HG02588 (cell line): ENCODE measurements around the gene PRR29.

Experiments
- ATAC-seq: cut with Tn5 transposase; IDR thresholded peaks from one replicate; pipeline ENCODE4 v1.9.1; 2021; ENCODE audit warnings: mild to moderate bottlenecking, moderate library complexity; ENCODE audit not compliant: unreplicated experiment

The PRR29 gene

GRCh38 chr17:63998050-63998720, at the start of gene PRR29:
TSS of gene PRR29 (plus strand) at chr17:63998351. CDS start at chr17:63998365, 14 bp downstream.
- ATAC-seq, result no peak

GRCh38 chr17:63948521-63948920, 49.6 kb upstream of the PRR29 start:
- ATAC-seq, result no peak

- ATAC-seq, result no peak
These were observed 48.4 kb upstream of the PRR29 start for GRCh38 chr17:63949576-63950250.

DNA sequence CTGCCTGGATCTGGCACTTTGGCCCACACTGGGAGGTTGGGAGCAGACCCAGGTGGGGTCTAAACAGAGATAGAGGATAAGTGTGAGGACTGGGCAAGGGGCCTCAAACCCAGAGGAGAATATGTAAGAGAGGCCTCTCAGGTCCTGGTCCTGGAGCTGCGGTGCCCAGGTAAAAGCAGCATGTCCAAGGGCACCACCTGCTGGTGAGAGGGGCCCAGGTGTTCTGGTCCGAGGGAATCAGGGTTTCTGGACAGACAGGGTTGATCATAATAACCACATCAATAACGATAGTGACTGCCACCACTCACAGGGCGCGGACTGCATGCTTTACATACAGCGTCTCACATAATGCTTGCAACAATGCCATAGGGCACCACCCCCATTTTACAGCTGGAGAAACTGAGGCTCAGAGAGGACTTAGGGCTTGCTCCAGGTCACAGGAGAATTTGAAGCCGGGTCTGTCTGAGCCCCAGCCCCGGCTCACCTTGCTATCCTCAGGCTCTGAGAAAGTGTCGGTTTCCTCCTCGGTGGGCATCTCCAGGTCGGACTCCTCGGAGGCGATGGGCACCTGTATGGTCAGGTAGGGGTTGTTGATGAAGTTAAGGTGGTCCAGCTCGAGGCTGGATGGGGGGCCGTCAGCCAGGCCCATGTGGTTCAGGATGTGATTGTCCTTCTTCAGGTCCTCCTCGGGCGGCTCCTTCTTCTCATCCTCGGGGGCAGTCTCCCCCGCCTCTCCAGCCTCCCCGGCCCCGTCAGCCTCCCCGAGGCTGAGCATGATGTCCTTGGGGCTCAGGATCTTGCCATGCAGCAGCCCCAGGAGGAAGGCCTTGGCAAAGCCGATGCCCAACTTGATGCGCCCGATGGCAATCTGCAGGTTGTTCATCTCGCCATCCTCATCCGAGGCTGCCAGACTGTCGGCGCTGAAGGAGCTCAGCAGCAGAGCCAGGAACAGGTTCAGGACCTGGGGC, 46.9 kb upstream of the PRR29 start:
- no peak for ATAC-seq

GRCh38 chr17:63954402-63955063, 43.6 kb upstream of the PRR29 start:
- no peak for ATAC-seq

DNA sequence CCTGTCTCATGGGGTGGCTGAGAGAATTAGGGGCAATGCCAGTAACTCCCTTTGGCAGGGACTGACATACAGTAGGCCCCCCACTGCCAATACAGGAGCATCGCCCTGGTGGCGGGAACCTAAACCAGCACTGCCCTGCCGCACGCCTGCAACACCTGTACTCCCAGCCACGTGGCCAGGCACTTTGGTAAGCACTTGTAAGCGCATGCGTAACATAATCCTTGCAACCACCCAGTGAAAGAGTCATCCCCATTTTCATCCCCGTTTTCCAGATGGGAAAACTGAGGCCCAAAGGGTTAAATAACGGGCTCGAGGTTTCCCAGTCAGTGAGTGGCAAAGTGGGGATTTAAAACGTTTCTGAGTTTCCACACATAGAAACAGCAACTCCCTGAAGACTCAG, 42.9 kb upstream of the PRR29 start:
- ATAC-seq, result no peak

GRCh38 chr17:63955791-63956190, 42.4 kb upstream of the PRR29 start:
- ATAC-seq, result no peak

GRCh38 chr17:63956296-63956920, 41.7 kb upstream of the PRR29 start:
- ATAC-seq, result no peak

DNA sequence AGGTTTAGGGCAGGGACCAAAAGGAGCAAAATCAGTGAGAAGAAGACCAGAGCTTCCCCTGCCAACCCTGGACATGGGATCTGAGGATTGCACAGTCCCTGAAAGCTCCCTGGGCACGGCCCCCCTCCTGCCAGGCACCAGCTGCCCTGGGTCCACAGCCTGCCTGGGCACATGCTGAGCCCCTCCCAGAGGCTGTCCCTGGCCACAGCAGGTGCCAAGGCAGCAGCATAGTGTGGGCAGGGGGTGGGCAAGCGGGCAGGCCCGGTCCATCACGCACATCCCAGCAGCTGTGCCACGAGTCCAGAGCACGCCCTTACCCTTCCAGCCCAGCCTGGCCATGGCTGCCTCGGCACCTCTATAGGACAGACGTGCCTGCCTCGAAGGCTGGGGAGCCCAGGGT, 38.1 kb upstream of the PRR29 start:
- ATAC-seq, result no peak

DNA sequence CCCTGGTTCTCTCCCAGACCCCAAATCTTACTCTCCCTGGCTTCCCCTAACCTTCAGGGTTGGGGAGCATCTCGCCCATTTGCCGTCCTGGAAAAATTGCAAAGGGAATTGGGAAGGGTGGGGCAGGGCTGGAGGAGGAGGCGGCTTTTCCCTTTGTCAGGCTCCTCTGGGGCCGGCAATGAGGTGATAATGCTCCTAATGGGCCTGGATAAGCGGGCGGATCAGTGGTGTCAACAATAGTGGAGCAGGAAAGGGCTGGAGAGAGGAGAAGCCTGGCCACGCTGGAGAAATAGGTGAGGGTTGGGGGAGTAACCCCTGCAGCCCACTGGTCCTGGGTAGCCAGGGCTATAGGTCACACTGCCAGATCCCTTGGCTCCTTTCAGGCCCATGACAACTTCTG, 37.7 kb upstream of the PRR29 start:
- no peak for ATAC-seq

DNA sequence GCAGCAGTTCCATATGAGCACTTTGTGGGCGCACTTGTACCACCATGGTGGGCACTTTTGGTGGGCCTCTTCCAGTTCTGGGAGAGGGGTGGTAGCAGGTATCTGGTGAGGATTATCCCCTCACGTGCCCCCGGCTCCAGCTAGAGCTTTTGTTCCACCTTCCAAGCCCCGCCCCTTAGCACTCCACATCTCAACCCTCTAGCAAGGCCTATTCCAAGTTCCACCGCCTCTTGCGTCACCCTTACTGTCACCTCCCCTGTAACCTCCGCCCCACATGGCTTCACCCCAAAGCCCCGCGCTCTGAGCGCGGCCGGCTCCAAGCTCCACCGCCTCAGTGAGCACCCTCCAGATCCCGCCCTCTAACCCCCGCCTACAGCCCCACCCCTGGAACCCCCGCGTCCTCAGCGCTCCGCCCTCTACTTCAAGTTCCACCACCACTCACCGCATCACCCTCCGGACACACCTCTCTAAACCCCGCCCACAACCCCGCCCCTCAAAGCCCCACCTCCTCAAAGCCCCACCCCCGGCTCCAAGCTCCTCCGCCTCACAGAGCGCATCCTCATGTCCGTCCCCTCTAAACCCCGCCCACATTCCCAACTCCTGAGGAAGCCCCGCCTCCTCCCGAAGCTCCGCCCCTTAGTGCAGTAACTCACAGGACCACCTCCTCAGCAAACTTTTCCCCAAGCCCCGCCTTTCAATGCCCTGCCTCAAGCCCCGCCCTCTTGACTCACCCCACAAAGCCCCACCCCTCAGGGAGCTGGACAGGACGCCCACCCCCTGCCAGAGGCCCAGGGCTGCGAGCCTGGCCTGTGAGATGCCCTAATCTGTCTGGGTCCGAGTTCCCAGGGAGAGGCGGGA, 36.6 kb upstream of the PRR29 start:
- no peak for ATAC-seq

DNA sequence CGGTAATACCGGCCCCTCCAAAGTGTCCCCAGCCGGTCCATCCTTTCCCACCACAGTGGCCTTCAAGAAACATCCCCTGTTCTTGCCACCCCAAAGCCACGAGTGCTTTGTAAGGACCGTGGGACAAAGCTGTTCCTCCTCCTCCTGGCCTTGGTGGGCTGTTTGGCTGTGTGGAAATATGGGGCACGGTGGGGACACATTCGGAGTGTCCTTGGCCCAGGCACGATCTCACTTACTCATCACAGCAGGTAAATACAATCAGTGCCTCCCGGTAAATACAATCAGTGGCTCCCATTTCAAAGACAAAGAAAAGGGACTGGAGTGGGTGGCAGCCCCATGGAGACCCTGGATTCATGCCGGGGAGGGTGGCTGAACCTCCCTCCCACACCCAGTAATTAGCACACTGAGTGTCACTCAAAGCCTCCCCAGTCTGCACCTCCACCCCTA, 35.8 kb upstream of the PRR29 start:
- ATAC-seq, result no peak

DNA sequence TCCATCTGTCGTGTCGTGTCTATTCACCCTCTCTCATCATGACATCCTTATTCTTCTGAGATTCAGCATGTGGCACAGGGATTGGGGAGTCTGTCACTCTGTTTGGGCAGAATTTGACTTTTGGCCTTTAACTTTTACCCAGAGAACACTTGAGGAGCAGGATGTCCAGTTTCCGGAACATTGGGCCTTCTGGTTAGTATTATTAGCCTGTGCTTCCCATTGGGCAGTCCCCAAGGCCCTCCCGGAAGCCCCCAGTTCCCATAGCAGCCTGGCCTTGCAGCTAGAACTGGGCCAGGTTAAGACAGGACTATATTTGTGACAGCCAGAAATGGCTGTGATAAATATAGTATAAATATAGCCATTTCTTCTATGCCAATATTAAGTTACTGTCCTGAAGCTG, 35.0 kb upstream of the PRR29 start:
- no peak for ATAC-seq

DNA sequence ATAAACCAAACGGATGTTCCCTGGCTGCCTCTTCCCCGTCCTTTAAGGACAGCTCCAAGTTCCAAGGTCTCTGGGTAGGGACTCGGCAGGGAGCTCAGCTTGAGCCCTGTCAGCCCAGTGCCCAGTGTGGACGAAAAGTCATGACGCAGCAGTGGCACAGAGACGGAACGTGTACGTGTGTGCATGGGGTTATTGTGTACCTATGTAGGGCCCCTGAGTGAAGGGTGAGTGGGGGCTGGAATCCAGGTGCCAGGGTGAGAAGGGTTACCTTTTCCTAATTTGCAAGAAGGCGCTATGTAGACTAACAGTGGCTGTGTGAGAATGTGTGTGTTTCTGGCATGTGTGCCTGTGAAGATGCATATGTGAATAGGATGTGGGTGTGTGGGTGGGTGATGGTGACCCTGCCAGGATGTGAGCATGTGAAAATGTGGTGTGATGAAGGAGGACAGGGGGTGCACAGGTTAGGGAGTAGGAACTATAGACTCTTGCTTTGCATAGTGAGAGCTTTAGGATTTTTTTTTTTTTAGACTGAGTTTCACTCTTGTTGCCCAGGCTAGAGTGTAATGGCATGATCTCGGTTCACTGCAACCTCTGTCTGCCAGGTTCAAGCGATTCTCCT, 31.4 kb upstream of the PRR29 start:
- no peak for ATAC-seq

DNA sequence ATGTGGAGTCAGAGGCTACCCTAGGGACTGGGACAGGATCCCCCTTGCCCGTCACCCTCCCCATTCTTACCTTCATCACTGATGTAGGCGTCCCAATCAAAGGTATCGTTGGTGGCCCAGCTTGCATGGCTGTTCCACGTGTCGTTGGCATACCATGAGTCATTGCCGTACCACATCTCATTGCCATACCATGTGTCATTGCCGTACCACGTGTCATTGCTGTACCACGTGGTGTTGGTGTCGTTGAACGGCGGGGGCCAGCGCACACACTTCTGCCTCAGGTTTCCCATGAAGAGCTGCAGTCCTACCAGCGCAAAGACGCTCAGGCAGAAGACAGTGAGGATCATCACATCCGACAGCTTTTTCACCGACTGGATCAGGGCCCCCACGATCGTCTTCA, 30.2 kb upstream of the PRR29 start:
- ATAC-seq, result no peak

- ATAC-seq, result no peak
These were observed 28.9 kb upstream of the PRR29 start for GRCh38 chr17:63969278-63969677.

DNA sequence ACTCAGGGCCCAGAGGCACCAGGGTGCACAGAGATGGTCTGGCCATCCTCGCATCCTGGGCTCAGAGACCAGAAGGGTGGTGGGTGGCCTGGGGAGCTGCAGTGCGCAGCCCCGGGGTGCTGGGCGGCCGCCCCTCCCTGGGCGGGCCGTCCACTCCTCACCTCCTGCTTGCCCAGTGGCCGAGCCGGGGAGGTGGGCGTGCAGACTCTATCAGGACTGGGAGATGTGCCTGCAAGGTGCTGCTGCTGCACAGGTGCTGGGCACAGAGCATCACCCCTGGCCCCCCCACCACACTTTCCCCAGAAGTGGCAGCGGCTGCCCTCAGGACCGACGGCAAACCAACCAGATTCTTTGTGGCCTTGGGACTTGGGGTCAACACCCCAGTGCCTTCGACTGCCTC, 25.4 kb upstream of the PRR29 start, which contains the start of gene SCN4A:
TSS of gene SCN4A (minus strand) at position 123 of the 400 bp plus-strand sequence. CDS start at position 46, 77 bp downstream.
- ATAC-seq, result no peak

- ATAC-seq, result no peak
These were observed 24.9 kb upstream of the PRR29 start for GRCh38 chr17:63973247-63973646.
